Measurements from ENCODE around the gene C5orf52.
"Not testable (repeated sequence)": the region's sequence is repeated elsewhere in the genome, so short reads cannot be mapped to it uniquely, and the experiment has no call there.

Gene C5orf52

DNA sequence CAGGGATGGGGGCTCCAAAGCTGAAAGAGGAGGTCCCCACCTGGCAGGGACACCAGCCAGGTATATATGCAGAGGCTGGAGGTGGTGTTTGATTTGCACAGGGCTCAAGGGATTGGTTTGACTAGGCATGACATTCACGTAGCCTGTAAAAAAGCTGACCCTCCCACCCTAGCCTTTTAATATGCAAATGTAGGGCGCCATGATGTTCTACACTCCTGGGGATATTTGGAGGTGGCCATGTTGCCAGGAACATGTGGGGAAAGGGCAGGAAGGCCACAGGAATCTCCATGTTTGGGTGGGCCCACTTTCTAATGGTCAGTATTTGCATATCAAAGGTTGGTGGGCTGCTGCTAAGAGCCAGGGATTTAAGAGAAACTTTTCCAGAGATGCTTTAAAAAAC is 47.9 kb downstream of the C5orf52 start:
- no peak for TF ChIP-seq POLR2A (IDR thresholded peaks at IDR 0.05; ENCODE audit: extremely low read depth, insufficient read length)
- no peak for TF ChIP-seq MYC (IDR thresholded peaks at IDR 0.05; ENCODE audit: low read depth, low read length)
- TF ChIP-seq, protein P1, sequence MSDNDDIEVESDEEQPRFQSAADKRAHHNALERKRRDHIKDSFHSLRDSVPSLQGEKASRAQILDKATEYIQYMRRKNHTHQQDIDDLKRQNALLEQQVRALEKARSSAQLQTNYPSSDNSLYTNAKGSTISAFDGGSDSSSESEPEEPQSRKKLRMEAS (IDR thresholded peaks at IDR 0.05; ENCODE audit: low read depth, low read length) = no peak
- TF ChIP-seq, protein P2, sequence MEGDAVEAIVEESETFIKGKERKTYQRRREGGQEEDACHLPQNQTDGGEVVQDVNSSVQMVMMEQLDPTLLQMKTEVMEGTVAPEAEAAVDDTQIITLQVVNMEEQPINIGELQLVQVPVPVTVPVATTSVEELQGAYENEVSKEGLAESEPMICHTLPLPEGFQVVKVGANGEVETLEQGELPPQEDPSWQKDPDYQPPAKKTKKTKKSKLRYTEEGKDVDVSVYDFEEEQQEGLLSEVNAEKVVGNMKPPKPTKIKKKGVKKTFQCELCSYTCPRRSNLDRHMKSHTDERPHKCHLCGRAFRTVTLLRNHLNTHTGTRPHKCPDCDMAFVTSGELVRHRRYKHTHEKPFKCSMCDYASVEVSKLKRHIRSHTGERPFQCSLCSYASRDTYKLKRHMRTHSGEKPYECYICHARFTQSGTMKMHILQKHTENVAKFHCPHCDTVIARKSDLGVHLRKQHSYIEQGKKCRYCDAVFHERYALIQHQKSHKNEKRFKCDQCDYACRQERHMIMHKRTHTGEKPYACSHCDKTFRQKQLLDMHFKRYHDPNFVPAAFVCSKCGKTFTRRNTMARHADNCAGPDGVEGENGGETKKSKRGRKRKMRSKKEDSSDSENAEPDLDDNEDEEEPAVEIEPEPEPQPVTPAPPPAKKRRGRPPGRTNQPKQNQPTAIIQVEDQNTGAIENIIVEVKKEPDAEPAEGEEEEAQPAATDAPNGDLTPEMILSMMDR (IDR thresholded peaks at IDR 0.05; ENCODE audit: low read depth, low read length) = no peak
- no peak for DNase-seq (ENCODE audit: low read depth)
- no peak overlapping the region for H3K4me3 ChIP-seq (ENCODE audit: low read depth, low read length)

DNA sequence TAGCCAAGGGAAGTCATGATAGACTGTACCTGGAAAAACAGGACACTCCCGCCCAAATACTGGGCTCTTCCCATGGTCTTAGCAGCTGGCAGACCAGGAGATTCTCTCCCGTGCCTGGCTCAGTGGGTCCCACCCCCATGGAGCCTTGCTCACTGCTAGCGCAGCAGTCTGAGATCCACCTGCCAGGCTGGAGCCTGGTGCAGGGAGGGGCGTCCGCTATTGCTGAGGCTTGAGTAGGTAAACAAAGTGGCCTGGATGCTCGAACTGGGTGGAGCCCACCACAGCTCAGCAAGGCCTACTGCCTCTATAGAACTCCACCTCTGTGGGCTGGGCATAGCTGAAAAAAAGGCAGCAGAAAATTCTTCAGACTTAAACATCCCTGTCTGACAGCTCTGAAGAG is 49.8 kb downstream of the C5orf52 start:
- no peak for DNase-seq (ENCODE audit: low read depth)
- H3K4me3 ChIP-seq (ENCODE audit: low read depth, low read length) = no peak overlapping the region
- TF ChIP-seq MYC (IDR thresholded peaks at IDR 0.05; ENCODE audit: low read depth, low read length) = no peak
- TF ChIP-seq, protein P1 (IDR thresholded peaks at IDR 0.05; ENCODE audit: low read depth, low read length) = no peak

DNA sequence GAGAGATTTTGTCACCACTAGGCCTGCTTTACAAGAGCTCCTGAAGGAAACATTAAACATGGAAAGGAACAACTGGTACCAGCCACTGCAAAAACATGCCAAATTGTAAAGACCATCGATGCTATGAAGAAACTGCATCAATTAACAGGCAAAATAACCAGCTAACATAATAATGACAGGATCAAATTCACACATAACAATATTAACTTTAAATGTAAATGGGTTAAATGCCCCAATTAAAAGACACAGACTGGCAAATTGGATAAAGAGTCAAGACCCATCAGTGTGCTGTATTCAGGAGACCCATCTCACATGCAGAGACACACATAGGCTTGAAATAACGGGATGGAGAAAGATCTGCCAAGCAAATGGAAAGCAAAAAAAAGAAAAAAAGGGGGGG is 51.6 kb downstream of the C5orf52 start:
- H3K4me3 ChIP-seq (ENCODE audit: low read depth, low read length); DNase-seq (ENCODE audit: low read depth): not testable (repeated sequence)

DNA sequence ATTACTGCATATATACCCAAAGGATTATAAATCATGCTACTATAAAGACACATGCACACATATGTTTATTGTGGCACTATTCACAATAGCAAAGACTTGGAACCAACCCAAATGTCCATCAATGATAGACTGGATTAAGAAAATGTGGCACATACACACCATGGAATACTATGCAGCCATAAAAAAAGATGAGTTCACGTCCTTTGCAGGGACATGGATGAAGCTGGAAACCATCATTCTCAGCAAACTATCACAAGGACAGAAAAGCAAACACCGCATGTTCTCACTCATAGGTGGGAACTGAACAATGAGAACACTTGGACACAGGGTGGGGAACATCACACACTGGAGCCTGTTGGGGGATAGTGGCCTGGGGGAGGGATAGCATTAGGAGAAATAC is 55.3 kb downstream of the C5orf52 start:
- not testable (repeated sequence) for H3K4me3 ChIP-seq (ENCODE audit: low read depth, low read length); DNase-seq (ENCODE audit: low read depth)

- DNase-seq (ENCODE audit: low read depth) = not testable (repeated sequence)
Observed at GRCh38 chr5:157727858-157728257, 56.5 kb downstream of the C5orf52 start.

More at GRCh38 chr5:157727858-157728257, 56.5 kb downstream of the C5orf52 start:
- H3K4me3 ChIP-seq (ENCODE audit: low read depth, low read length) = not testable (repeated sequence)

Data from NB4 (cell line).